ENCODE measurements around the gene RIOK2.

The RIOK2 gene

GRCh38 chr5:97136475-97136874, 46.6 kb downstream of the RIOK2 start:
- H2AFZ ChIP-seq (ENCODE audit: low read length) = no peak overlapping the region
- H3K9ac ChIP-seq (ENCODE audit: low read length) = no peak overlapping the region
- H3K4me2 ChIP-seq (ENCODE audit: low read length) = no peak overlapping the region
- no peaks in the 10 kb centered on the region for H4K20me1 ChIP-seq (ENCODE audit: insufficient read depth, low read length)
- H3K9me2 ChIP-seq (ENCODE audit: low read depth, low read length) = no peaks in the 10 kb centered on the region
- H3K27me3 ChIP-seq (ENCODE audit: insufficient read depth, low read length) = no peaks in the 10 kb centered on the region
- no peaks in the 10 kb centered on the region for H3K4me1 ChIP-seq (ENCODE audit: insufficient read depth, low read length, severe bottlenecking)
- H3K36me3 ChIP-seq (ENCODE audit: insufficient read depth, low read length) = no peaks in the 10 kb centered on the region
- H3K27ac ChIP-seq (ENCODE audit: low read depth, low read length, poor library complexity, severe bottlenecking) = no peak overlapping the region
- H3K79me2 ChIP-seq (ENCODE audit: insufficient read depth, low read length) = no peaks in the 10 kb centered on the region
- TF ChIP-seq, protein P1, sequence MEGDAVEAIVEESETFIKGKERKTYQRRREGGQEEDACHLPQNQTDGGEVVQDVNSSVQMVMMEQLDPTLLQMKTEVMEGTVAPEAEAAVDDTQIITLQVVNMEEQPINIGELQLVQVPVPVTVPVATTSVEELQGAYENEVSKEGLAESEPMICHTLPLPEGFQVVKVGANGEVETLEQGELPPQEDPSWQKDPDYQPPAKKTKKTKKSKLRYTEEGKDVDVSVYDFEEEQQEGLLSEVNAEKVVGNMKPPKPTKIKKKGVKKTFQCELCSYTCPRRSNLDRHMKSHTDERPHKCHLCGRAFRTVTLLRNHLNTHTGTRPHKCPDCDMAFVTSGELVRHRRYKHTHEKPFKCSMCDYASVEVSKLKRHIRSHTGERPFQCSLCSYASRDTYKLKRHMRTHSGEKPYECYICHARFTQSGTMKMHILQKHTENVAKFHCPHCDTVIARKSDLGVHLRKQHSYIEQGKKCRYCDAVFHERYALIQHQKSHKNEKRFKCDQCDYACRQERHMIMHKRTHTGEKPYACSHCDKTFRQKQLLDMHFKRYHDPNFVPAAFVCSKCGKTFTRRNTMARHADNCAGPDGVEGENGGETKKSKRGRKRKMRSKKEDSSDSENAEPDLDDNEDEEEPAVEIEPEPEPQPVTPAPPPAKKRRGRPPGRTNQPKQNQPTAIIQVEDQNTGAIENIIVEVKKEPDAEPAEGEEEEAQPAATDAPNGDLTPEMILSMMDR (IDR thresholded peaks at IDR 0.05; ENCODE audit: low read length) = no peak
- no peak for TF ChIP-seq EZH2 (IDR thresholded peaks at IDR 0.05; ENCODE audit: borderline replicate concordance, low read length)
- no peaks in the 10 kb centered on the region for H3K9me3 ChIP-seq (ENCODE audit: low read length)
- H3F3A ChIP-seq (ENCODE audit: insufficient read depth, low read length) = no peaks in the 10 kb centered on the region
- no peak overlapping the region for H3K4me3 ChIP-seq (ENCODE audit: low read depth, low read length, poor library complexity, severe bottlenecking)

GRCh38 chr5:97135868-97136267, 47.2 kb downstream of the RIOK2 start:
- Histone ChIP-seq H3K4me1 (ENCODE audit: insufficient read depth, low read length, severe bottlenecking) (no peaks in the 10 kb centered on the region), H3K4me3 (ENCODE audit: low read depth, low read length, poor library complexity, severe bottlenecking) (no peak overlapping the region), H3K79me2 (ENCODE audit: insufficient read depth, low read length) (no peaks in the 10 kb centered on the region), H3K4me2 (ENCODE audit: low read length) (no peak overlapping the region), H3K36me3 (ENCODE audit: insufficient read depth, low read length) (no peaks in the 10 kb centered on the region), H3K27me3 (ENCODE audit: insufficient read depth, low read length) (no peaks in the 10 kb centered on the region), H3F3A (ENCODE audit: insufficient read depth, low read length) (no peaks in the 10 kb centered on the region), H3K9me2 (ENCODE audit: low read depth, low read length) (no peaks in the 10 kb centered on the region), H4K20me1 (ENCODE audit: insufficient read depth, low read length) (no peaks in the 10 kb centered on the region), H3K9me3 (ENCODE audit: low read length) (no peaks in the 10 kb centered on the region), H2AFZ (ENCODE audit: low read length) (no peak overlapping the region), H3K27ac (ENCODE audit: low read depth, low read length, poor library complexity, severe bottlenecking) (no peak overlapping the region), H3K9ac (ENCODE audit: low read length) (no peak overlapping the region)
- TF ChIP-seq, protein P1 (IDR thresholded peaks at IDR 0.05; ENCODE audit: low read length) = no peak
- no peak for TF ChIP-seq EZH2 (IDR thresholded peaks at IDR 0.05; ENCODE audit: borderline replicate concordance, low read length)

DNA sequence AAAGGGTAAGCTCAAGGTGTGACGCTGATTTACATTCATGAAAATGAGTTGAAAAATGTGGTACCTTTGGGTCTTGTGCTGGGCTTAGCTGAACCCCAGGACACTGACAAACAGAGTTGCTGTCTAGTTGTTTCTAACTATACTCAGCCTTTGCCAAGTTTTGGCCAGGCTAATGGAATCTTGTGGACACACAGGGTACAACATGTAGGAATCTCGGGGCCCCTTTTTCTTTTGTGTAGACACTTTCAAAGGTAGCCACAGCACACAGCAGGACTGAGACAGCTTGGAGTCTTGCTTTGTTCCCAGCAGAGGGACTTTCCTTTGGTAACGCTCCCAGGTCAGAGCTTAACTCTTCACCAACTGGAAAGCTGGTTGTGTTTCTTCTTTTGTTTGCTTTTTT, 48.4 kb downstream of the RIOK2 start:
- Histone ChIP-seq H3K9me3 (ENCODE audit: low read length) (no peaks in the 10 kb centered on the region), H3K27ac (ENCODE audit: low read depth, low read length, poor library complexity, severe bottlenecking) (no peak overlapping the region), H3K9ac (ENCODE audit: low read length) (no peak overlapping the region), H3K27me3 (ENCODE audit: insufficient read depth, low read length) (no peaks in the 10 kb centered on the region), H3K4me3 (ENCODE audit: low read depth, low read length, poor library complexity, severe bottlenecking) (no peak overlapping the region), H3K79me2 (ENCODE audit: insufficient read depth, low read length) (no peaks in the 10 kb centered on the region), H4K20me1 (ENCODE audit: insufficient read depth, low read length) (no peaks in the 10 kb centered on the region), H3K36me3 (ENCODE audit: insufficient read depth, low read length) (no peaks in the 10 kb centered on the region), H3F3A (ENCODE audit: insufficient read depth, low read length) (no peaks in the 10 kb centered on the region), H3K9me2 (ENCODE audit: low read depth, low read length) (no peaks in the 10 kb centered on the region), H3K4me1 (ENCODE audit: insufficient read depth, low read length, severe bottlenecking) (no peaks in the 10 kb centered on the region), H3K4me2 (ENCODE audit: low read length) (no peak overlapping the region), H2AFZ (ENCODE audit: low read length) (no peak overlapping the region)
- TF ChIP-seq, protein P1 (IDR thresholded peaks at IDR 0.05; ENCODE audit: low read length) = no peak
- TF ChIP-seq EZH2 (IDR thresholded peaks at IDR 0.05; ENCODE audit: borderline replicate concordance, low read length) = no peak

Measured in OCI-LY1 (cell line).